Jurkat, Clone E6-1 (cell line): ENCODE data around the gene PCAT6. TPM values are rescaled to one million over a fixed set of nuclear protein-coding genes. Genes with fewer than 3 reads are reported as not detected.
"Not testable (repeated sequence)": the region's sequence is repeated elsewhere in the genome, so short reads cannot be mapped to it uniquely, and the experiment has no call there.

Experiments
- DNase-seq: peaks from one replicate; pipeline ENCODE4 v3.0.0-alpha.2; 2011; ENCODE audit warnings: low read depth, low spot score
- H3K4me3 ChIP-seq: 2 replicates; pipeline ENCODE4 v1.5.1; 2011; ENCODE audit warnings: mild to moderate bottlenecking, low read length, control low read depth, moderate library complexity
- polyA plus RNA-seq: library from polyadenylated mRNA; unstranded; fragments of >200 nt; gene quantifications from one replicate; pipeline ENCODE4 v1.2.1, GENCODE V29; 2012; ENCODE audit warnings: missing spikeins; ENCODE audit not compliant: insufficient read length, insufficient read depth

PCAT6 gene
- not detected for polyA plus RNA-seq

DNA sequence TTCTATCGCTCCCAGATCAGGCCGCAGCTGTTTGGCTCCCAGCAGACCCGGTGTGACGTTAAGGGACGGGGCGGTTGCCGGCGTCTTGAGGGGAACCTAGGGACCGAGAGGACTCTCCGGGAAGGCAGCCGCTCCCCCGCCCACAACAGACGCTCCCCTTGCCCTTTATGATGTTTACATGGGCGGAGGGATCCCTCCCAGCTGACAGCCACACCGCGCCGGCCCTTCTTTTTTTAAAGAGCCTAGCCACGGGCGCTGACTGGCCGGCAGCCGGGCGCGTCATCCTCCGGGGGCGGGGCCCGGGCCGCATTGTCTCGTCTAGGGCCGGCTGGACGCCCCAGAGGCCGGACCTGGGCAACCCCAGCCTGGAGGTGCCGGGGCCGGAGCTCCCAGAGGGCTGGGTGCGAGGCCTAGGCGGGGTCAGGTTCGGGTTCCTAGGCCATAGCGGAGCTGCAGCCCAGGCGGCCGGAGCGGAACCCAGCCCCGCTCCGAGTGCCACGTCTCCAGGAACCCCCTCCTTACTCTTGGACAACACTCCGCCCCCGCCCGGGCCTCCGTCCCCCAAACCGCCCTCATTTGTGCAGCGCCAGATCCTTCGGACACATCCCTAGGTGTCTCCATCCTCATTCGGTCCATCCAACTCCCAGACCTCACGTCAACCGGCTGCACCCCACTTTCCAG lies at the start of gene PCAT6:
TSS of gene PCAT6 (plus strand) at position 340 of the 681 bp plus-strand sequence.
- peak; percentile 87 for DNase-seq

DNA sequence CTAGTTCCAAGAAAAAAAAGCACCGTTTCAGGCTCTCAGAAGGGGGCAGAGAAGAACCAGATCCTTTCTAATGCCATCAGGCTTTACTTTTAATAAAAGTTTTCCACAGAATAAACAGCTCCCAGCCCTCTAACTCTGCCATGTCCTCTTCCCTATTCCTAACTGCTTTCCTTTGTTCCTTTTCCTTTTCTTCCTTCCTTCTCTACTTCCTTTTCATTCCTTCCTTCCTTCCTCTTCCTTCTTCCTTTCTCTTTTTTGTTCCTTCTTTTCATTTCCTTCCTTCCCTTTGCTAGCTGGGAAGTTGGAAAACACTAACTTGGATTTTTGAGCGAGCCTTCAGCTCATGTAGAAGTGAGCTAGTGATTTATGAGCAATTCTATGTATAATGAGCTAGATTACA lies 48.7 kb upstream of the PCAT6 start:
- no peak overlapping the region for H3K4me3 ChIP-seq
- no peak for DNase-seq

More for the DNA sequence above, at the start of gene PCAT6:
- peak within 1 kb of the TSS; percentile 87 for H3K4me3 ChIP-seq

DNA sequence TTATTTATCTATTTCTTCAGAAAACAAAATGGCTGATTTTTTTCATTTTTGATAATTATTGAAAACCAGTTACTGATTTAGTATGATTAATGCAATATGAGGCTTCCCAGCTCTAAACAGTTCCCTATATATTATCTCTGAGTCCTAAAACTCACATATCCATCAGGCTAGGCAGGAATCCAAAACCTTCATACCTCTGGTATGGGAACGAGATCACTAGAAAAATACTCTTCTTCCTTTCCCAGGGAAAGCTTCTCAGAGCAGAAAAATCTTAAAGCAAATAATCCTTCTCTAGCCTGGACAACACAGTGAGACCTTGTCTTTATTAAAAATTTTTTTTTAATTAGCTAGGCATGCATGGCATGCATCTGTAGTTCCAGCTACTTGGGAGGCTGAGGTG lies 45.0 kb upstream of the PCAT6 start:
- no peak overlapping the region for H3K4me3 ChIP-seq

DNA sequence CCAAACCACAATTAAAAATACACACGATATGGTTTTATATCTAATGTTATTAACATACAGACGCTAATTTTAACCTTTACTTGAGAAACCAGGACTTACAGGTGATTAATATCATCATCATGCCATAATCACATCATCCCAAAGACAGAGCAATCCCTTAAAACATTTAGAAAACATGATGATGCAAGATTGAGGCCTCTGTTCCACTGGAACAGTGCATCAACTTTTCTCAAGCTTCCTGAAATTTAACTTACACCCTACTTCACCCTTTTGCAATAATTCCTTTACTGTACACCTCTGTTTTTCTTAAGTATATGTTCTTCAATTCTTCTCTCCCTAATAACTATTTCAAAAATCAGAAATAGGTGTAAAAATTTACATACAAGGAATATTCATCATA lies 40.6 kb upstream of the PCAT6 start:
- no peak for DNase-seq
- no peak overlapping the region for H3K4me3 ChIP-seq

More for the DNA sequence above, 45.0 kb upstream of the PCAT6 start:
- DNase-seq, result no peak

DNA sequence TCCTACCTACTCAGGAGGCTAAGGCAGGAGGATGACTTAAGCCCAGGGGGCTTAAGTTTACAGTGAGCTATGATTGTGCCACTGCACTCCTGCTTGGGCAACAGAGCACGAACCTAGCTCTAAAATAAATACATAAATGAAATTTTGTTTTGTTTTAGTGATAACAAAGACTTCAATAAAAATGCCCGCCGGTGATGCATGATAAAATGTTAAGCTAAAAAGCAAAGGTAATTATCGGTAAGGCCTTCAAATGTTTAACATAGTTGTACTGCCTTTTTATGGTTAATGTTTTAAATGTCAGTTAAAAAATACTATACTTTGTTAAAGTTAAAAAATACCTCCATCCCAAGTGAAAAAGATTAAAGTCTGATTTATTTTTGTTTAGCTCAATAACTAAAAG lies 29.6 kb upstream of the PCAT6 start:
- DNase-seq, result no peak
- no peak overlapping the region for H3K4me3 ChIP-seq

DNA sequence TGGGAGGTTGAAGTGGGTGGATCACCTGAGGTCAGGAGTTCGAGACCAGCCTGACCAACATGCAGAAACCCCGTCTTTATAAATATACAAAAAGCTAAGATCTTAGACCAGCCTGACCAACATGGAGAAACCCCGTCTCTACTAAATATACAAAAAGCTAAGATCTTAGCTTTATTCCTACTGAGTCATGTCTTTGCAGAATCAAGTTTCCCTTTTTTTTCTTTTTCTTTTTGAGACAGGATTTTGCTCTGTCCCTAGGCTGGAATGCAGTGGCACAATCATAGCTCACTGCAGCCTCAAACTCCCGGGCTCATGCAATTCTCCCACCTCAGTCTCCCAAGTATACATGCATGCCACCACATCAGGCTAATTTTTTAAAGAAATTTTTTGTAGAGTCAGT lies 23.9 kb upstream of the PCAT6 start:
- H3K4me3 ChIP-seq, result no peak overlapping the region
- no peak for DNase-seq

DNA sequence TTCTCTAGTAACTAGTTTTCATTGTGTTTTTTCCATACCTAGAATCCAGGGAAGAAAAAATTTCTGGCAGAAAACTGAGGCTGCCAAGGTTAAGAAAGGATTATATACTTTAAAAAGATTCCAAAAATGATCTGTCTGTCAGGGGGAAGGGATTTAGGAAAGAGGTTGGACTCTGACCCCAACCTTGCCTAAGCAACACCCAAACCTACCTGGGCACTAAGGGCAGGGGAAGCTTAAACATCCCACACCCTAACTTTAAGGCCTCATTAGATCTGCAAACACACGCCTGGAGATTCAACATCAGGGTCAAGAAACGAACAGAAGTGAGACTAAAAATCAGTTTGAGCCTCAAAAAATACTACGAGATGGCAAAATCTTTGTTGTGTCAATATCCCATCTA lies 22.0 kb upstream of the PCAT6 start:
- DNase-seq, result no peak

DNA sequence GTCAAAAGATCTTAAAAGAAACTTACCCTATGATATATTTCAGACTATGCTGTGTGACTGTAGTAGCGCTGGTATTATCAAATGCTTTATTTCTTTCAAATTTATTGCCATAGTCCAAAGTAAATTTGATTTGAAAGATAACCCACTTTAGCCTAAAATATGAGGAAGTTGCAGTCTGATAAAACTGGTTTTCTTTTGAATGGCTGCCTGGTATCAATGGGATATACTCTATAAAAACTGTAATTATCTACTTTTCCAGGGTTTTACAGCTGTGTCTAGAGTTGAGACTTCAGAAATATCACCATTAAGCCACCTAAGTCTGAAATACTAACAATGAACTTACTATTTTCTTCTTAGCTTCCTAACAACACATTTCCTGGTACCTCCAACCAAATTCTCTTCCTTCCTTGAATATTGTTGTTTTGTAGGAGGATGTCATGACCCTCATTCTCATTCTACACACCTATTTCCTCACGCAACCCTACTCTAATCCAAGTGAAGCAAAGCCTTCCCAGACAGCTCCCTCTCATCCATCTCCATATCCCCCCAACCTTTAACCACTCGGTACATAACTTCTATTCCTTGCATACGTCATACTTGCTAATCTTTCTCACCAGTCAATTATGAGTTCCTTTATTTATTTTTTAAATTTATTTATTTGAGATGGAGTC lies 19.5 kb upstream of the PCAT6 start:
- DNase-seq, result no peak
- H3K4me3 ChIP-seq, result no peak overlapping the region

More for the DNA sequence above, 22.0 kb upstream of the PCAT6 start:
- H3K4me3 ChIP-seq, result no peak overlapping the region

DNA sequence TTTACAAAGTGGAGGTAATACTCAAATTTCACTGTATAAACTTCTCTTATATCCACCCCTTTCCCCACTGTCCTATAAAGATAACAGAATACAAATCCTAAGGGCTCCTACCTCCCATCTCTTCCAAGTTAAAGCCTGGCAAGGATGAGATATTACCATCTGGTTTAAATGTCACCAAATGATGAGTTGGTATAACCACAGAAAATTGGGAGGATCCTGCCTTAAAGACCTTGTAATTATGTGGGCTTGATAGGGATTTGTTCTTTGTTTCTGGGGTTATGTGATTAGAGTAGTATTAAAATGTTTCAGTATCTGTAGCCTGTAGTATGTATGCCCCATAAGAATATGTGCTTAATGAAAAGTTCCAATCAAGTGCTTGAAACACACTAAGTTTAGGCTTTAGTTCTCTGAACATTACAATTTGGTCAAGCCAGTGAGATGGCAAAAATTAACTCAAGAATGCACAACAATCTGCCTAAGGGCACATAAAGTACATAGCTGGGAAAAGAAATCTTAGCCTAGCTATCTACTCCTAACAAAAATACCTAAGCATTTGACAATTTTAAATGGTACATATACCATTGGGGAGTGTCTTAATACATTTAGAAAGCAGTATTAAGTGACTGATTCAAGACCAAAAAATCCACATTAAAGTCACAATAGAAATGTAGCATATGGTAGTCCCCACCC lies 16.6 kb upstream of the PCAT6 start:
- no peak for DNase-seq
- H3K4me3 ChIP-seq, result no peak overlapping the region

DNA sequence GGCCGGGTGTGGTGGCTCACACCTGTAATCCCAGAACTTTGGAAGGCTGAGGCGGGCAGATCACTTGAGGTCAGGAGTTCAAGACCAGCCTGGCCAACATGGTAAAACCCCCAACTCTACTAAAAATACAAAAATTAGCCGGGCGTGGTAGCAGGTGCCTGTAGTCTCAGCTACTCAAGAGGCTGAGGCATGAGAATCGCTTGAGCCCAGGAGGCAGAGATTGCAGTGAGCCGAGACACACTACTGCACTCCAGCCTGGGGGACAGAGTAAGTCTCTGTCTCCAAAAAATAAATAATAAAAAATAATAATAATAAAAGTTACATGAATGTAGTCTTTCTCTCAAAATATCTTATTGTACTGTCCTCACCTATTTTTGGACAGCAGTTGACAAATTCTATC lies 15.8 kb upstream of the PCAT6 start:
- DNase-seq, H3K4me3 ChIP-seq: not testable (repeated sequence)

DNA sequence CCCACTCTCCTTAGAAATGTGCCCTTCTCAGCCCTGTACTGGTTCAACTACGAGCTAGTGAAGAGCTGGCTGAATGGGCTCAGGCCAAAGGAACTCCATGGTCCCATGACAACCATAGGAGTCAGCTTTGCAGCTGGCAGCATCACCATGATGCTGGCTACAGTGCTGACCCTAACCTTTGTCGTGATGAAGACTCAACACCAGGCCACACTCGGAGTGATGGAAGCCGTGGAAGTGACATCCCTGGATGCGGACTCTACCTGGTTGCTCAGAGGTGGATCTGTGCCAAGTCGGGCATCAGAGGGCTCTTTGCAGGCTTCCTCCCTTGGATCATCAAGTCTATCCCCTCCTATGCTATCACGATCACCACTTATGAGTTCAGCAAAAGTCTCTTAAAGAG lies 14.1 kb upstream of the PCAT6 start:
- no peak overlapping the region for H3K4me3 ChIP-seq
- DNase-seq, result no peak

DNA sequence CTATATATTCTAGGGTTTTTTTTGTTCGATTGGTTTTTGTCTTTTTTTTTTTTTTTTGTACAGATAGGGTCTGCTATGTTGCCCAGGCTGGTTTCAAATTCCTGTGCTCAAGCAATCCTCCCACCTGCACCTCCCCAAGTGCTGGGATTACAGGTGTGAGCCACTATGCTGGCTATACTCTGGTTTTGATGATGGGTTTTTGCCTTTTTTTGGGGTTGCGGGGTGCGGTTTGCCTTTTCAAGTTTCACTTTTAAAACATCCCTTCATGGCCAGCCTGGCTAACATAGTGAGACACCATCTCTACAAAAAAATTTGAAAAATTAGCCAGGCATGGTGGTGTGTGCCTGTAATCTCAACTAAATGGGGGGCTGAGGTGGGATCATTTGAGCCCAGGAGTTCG lies 12.5 kb upstream of the PCAT6 start:
- H3K4me3 ChIP-seq, result no peak overlapping the region
- DNase-seq, result no peak

DNA sequence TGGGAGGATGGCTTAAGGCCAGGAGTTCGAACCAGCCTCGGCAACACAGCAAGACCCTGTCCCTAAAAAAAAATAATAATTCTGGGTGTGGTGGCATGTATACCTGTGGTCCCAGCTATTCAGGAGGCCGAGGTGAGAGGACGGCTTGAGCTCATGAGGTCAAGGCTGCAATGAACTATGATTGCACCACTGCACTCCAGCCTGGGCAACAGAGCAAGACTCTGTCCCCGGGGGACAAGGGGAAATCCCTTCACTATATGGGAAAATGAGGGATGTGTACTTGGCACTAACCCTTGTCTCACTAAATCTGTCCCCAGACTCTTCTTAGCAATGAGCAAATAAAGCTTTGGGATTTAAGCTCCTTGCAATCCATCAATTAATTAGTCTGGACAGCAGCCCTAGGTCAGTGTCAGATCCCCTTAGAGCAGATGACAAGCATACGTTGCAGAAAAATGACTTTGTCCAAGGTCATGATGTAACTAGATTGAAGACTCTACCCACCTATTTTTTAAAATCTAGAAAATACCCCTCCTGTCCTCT lies 11.9 kb upstream of the PCAT6 start:
- DNase-seq, result no peak
- no peak overlapping the region for H3K4me3 ChIP-seq

DNA sequence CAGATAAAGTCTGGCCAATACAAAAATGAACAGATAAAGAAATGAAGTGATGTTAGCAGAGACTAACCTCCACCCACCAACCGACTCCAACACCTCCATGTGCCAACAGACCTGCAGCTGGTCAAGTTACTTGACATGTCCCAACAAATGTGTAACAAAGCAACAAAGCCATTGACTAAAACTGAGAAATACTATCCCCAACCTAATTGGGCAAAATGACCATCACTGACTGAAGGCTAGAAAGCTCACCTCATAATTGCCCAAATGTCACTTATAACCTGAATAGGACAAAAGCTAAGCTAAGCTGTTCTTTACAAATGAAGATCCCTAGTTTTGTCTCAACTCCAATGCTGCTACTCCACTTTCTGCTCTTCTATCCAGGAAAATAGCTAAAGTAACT lies 10.0 kb upstream of the PCAT6 start:
- DNase-seq, result no peak
- H3K4me3 ChIP-seq, result no peak overlapping the region

DNA sequence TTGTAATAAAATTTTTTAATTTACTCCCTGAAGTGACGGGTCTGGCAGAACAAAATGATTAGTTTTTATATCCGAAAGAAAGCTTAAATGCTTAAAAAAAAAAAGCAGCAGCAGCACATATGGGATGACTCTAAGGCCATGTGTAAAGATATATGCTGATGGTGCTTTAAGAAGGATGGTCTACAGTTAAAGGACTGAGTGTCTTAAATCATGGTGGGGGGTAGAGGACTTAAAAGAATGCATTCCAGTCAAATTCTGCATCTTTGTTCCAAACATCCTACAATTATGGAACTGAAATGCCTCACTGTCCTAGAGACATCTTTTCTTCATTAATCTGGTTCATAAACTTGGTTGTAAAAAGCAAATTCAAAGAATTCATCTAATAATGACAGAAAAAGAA lies 9.6 kb upstream of the PCAT6 start:
- no peak for DNase-seq
- no peak overlapping the region for H3K4me3 ChIP-seq

DNA sequence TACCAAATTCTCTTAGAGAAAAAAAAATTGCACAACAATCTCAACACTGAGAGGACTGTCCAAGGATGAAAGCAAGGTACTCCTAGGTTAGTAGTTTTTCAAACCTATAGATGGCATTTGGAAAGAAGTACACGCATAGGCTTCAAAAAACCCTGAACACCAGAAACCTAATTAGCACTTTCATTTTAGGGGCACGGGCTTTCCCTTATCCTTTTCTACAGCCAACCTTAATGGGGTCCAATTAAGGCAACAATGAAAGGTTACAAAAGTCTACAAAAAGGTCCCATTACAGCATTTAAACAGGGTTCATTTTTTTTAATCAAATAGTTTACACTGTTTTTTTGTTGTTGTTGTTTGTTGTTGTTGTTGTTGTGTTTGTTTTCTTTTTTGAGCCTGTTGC lies 8.7 kb upstream of the PCAT6 start:
- DNase-seq, result no peak
- no peak overlapping the region for H3K4me3 ChIP-seq

DNA sequence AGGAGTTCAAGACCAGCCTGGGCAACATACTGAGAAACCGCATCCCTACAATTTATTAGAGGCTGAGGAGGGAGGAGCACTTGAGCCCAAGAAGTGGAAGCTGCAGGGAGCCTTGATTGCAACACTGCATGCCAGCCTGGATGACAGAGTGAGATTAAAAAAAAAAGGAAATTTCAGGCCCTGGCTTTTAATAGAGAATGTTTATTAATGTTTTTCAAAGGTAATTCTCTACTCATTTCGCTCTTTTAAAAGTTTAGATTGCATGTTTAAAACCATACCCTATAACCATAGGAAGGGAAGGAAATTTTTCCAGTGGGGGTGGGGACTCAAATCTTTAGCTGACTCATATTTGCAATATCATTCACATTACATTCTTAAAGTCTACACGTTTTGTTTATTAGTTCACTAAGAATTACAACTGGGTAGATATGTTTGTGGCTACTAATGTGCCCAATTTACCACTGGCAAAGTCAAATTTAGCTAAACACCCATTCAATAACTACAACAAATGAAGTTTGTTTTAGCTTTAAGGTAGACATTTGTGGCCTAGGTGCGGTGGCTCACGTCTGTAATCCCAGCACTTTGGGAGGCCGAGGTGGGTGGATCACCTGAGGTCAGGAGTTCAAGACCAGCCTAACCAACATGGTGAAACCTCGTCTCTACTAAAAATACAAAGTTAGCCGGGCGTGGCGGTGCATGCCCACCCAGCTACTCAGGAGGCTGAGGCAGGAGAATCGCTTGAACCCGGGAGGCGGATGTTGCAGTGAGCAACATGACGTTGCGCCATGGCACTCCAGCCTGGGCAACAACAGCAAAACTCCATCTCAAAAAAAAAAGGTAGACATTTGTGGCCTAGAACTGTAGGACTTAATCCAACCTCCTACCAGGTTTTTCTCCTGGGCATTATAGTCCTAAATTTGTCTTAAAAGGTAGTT lies 7.5 kb upstream of the PCAT6 start:
- no peak for DNase-seq
- no peak overlapping the region for H3K4me3 ChIP-seq

DNA sequence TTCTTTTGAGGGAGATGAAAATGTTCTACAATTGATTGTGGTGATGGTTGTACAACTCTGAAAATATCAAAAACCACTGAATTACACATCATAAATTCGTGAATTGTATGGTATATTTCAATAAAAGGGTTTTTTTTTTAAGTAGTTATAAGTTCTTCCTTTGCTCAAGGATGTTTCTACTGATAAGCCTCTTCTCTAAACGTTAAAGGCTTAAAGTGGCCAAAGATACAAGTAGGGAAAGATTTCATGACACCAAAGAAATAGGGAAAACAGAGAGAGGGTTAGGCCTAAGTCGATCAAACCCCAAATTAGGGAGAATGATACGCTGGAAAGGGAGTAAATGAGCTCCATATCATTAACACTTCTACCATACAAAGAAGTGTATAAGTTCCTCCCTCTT lies 6.6 kb upstream of the PCAT6 start:
- DNase-seq, result no peak
- no peak overlapping the region for H3K4me3 ChIP-seq
